Brain microvascular endothelial cell (primary cell): ENCODE measurements around the gene ALDH16A1.

Source experiments
- DNase-seq: peaks from one replicate; pipeline ENCODE4 v3.0.0-alpha.2; 2020
- H3K27ac ChIP-seq: fragments of 250-450 bp; sonication (Bioruptor Pico); 2 replicates; pipeline ENCODE4 v1.5.1; 2020; ENCODE audit warnings: mild to moderate bottlenecking, moderate library complexity
- H3K27me3 ChIP-seq: fragments of 250-450 bp; sonication (Bioruptor Pico); replicated peaks from 2 replicates; pipeline ENCODE4 v1.5.1; 2020; ENCODE audit warnings: mild to moderate bottlenecking
- H3K36me3 ChIP-seq: fragments of 250-450 bp; sonication (Bioruptor Pico); replicated peaks from 2 replicates; pipeline ENCODE4 v1.5.1; 2020; ENCODE audit warnings: mild to moderate bottlenecking
- H3K4me3 ChIP-seq: 2 replicates; pipeline ENCODE4 v1.5.1; 2011; ENCODE audit warnings: low read depth, mild to moderate bottlenecking, control low read depth, low read length, moderate library complexity
- CTCF ChIP-seq: IDR thresholded peaks from 2 replicates; pipeline ENCODE4 v1.5.1; 2011; ENCODE audit warnings: low read depth, mild to moderate bottlenecking, moderate library complexity, low read length, control low read depth, inconsistent platforms; ENCODE audit errors: missing control alignments
- in situ Hi-C: cut with HindIII; loops from 2 replicates; pipeline ENCODE4 v1.10.0; 2017; ENCODE audit warnings: low sequenced_read_pairs, low pct_ligation_motif_present

ALDH16A1 gene

DNA sequence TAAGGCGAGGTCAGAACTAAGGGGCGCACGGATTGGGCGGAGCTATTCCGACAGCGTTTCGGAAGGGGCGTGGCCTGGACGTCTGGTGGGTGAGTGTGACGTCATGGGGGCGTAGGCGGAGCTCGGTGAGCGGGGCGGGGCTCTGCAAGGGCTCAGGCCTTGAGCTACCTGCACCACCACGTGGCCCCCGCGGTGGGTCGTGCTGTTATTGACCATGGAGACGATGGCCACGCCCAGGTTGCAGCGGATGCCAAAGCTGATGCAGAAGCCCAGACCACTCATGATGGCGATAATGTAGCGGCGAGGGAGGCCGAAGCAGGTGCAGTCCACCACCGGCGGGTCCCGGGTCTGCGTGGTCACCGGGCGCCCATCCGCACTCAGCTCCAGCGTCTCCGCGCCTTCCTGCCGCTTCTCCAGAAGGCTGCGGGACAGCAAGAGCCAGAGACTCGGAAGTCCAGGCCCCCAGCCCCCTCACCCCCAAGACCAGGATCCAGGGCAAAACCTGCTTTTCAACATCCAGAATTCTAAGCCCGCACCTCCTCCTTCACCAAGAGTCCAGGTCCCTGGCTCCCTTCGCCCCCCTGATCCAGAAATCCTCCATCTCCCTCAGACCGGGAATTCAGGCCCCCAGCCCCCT, 16.5 kb upstream of the ALDH16A1 start:
- Histone ChIP-seq H3K27ac (no peak overlapping the region), H3K36me3 (no peaks in the 10 kb centered on the region), H3K27me3 (peaks cover 82% of the 10 kb centered on the region), H3K4me3 (no peak overlapping the region)
- DNase-seq = no peak
- no peak for TF ChIP-seq CTCF
- in situ Hi-C loops = no loop called here

GRCh38 chr19:49437231-49437630, 15.8 kb upstream of the ALDH16A1 start:
- no peak for DNase-seq
- in situ Hi-C loops = no loop called here
- TF ChIP-seq CTCF = no peak
- H3K36me3 ChIP-seq = no peaks in the 10 kb centered on the region
- peaks cover 82% of the 10 kb centered on the region for H3K27me3 ChIP-seq
- no peak overlapping the region for H3K4me3 ChIP-seq
- H3K27ac ChIP-seq = no peak overlapping the region

- Histone ChIP-seq H3K4me3 (no peak overlapping the region), H3K27ac (no peak overlapping the region), H3K36me3 (no peaks in the 10 kb centered on the region), H3K27me3 (peaks cover 74% of the 10 kb centered on the region)
- DNase-seq = no peak
- in situ Hi-C loops = no loop called here
- no peak for TF ChIP-seq CTCF
Observed at GRCh38 chr19:49438261-49438660, 14.8 kb upstream of the ALDH16A1 start.

DNA sequence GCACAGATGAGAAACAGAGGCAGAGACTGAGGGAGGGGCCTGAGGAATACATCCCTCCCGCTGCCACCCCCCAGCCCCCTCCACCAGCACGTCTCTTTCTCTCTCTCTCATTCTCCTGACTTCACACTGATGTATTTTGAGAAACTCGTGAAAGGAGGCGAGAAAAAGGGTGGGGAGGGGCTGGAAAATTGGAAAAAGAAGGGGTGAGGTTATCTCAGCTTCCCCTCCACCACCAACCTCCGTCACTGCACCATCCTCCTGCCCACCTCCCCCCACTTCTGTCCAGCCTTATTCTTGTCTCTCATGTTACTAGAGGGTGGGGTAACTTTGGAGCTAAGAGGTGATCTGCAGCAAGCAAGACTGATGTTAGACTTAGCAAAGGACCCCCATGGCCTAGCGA, 13.2 kb upstream of the ALDH16A1 start:
- Histone ChIP-seq H3K27ac (no peak overlapping the region), H3K4me3 (no peak overlapping the region), H3K36me3 (no peaks in the 10 kb centered on the region), H3K27me3 (peaks cover 63% of the 10 kb centered on the region)
- in situ Hi-C loops = no loop called here
- no peak for TF ChIP-seq CTCF
- DNase-seq = no peak

DNA sequence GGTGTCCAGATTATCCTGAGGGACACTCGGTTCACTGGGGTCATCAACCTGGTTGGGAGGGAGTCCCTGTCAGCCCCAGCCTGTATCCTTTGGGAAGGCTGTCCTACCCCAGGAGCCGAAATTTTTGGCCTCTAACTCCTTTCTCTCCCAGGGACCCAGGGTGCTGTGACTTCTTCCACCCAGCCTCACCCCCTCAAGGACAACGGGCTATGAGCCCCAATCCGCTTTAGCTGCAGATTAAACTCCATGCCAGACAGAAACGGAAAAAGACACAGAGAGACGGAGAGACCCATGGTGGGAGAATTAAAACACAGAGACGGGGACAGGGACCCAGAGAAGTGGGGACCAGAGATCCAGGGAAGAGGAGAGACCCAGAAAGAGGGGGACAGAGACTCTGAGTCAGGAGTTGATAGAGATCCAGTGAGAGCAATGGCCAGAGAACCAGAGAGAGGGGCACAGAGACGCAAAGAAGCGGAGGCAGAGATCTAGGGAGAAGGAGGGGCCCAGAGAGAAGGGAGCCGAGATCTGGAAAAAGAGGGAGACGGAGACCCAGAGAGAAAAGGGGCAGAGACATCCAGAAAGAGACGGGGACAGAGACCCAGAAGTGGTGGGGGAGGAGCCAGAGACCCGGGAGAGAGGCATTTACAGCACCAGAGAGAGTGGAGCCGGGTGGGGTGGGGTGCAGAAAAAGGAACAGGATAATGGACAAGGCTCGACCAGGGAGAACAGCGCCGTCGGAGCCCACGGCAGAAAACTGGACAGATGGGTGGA, 12.4 kb upstream of the ALDH16A1 start:
- Histone ChIP-seq H3K27ac (no peak overlapping the region), H3K27me3 (peaks cover 60% of the 10 kb centered on the region), H3K36me3 (no peaks in the 10 kb centered on the region), H3K4me3 (no peak overlapping the region)
- in situ Hi-C loops = no loop called here
- DNase-seq = no peak
- no peak for TF ChIP-seq CTCF
